H1 (cell line): ENCODE measurements around the gene PHC2. TPM values are rescaled to one million over a fixed set of nuclear protein-coding genes. Genes with fewer than 3 reads are reported as not detected.

Experiments used
- CTCF ChIA-PET: fragments of 300-600 bp; sonication (Branson Sonifier 250); formaldehyde crosslinking; loops from one replicate; lab custom pipeline; 2021; ENCODE audit not compliant: partially characterized antibody; lab: Charles Lee
- POLR2A ChIA-PET: fragments of 300-600 bp; sonication (Branson Sonifier 250); formaldehyde crosslinking; loops from one replicate; lab custom pipeline; 2021; ENCODE audit warnings: inconsistent platforms; ENCODE audit not compliant: partially characterized antibody; lab: Charles Lee
- DNase-seq, 2 experiments: peaks; one replicate each; pipeline versions ENCODE4 v3.0.0 to v3.0.0-alpha.2; 2010 to 2022; ENCODE audit warnings: low spot score in 2 of 2, low read depth in 1 of 2, mixed read lengths in 1 of 2
- FAIRE-seq: peaks from 2 replicates; lab custom pipeline; 2011; peaks lifted over from hg19 to GRCh38; lab: Jason Lieb, UNC
- H2AFZ ChIP-seq: 2 replicates; pipeline ENCODE4 v1.8.1; 2012; ENCODE audit warnings: low read length, inconsistent platforms
- H2AK5ac ChIP-seq: 2 replicates; pipeline ENCODE4 v1.6.1; 2013; ENCODE audit warnings: low read depth, low read length
- H2BK120ac ChIP-seq: replicated peaks from 2 replicates; pipeline ENCODE3; 2013; ENCODE audit warnings: low read depth, low read length, inconsistent platforms
- H2BK12ac ChIP-seq: 2 replicates; pipeline ENCODE4 v1.6.1; 2013; ENCODE audit warnings: low read depth, low read length
- H2BK15ac ChIP-seq: 2 replicates; pipeline ENCODE4 v1.6.1; 2013; ENCODE audit warnings: low read length
- H2BK20ac ChIP-seq: 2 replicates; pipeline ENCODE4 v1.6.1; 2013; ENCODE audit warnings: low read length
- H2BK5ac ChIP-seq: 2 replicates; pipeline ENCODE4 v1.6.1; 2013; ENCODE audit warnings: low read depth, low read length
- H3K14ac ChIP-seq: 2 replicates; pipeline ENCODE4 v1.6.1; 2013; ENCODE audit warnings: inconsistent platforms; ENCODE audit not compliant: insufficient read length
- H3K18ac ChIP-seq: 2 replicates; pipeline ENCODE4 v1.6.1; 2013; ENCODE audit warnings: low read length; ENCODE audit errors: extremely low read depth
- H3K23ac ChIP-seq: 2 replicates; pipeline ENCODE4 v1.6.1; 2013; ENCODE audit warnings: inconsistent platforms; ENCODE audit not compliant: insufficient read length
- H3K23me2 ChIP-seq: 2 replicates; pipeline ENCODE4 v1.6.1; 2013; ENCODE audit warnings: low read depth, low read length
- H3K27ac ChIP-seq: 2 replicates; pipeline ENCODE4 v1.6.1; 2011; ENCODE audit warnings: low read depth, low read length, inconsistent platforms
- H3K27me3 ChIP-seq, 4 experiments: replicated peaks in 1 of 4; 1 replicate in 1 of 4; 2 replicates in 3 of 4; pipeline versions ENCODE4 v1.6.1 to v1.8.1; 2011 to 2013; ENCODE audit warnings: low read length in 3 of 4, mild to moderate bottlenecking in 3 of 4, inconsistent platforms in 2 of 4, mixed read lengths in 2 of 4, moderate library complexity in 1 of 4; ENCODE audit not compliant: control insufficient read depth in 3 of 4, insufficient read depth in 3 of 4; ENCODE audit errors: extremely low read depth in 1 of 4
- H3K36me3 ChIP-seq, 4 experiments: 2 replicates each; pipeline versions ENCODE4 v1.6.1 to v1.8.1; 2011 to 2013; ENCODE audit warnings: mild to moderate bottlenecking in 4 of 4, low read length in 3 of 4, moderate library complexity in 2 of 4, control low read depth in 1 of 4, inconsistent platforms in 1 of 4; ENCODE audit not compliant: insufficient read depth in 4 of 4, control insufficient read depth in 2 of 4
- H3K4ac ChIP-seq: replicated peaks from 2 replicates; pipeline ENCODE3; 2013; ENCODE audit warnings: low read length, low read depth, mixed read lengths, inconsistent platforms; ENCODE audit not compliant: insufficient read length
- H3K4me1 ChIP-seq, 4 experiments: replicated peaks in 1 of 4; 1 replicate in 1 of 4; 2 replicates in 3 of 4; pipeline versions ENCODE4 v1.6.1 to v1.8.1; 2011 to 2013; ENCODE audit warnings: low read length in 3 of 4, inconsistent platforms in 2 of 4, mixed read lengths in 1 of 4; ENCODE audit not compliant: insufficient read depth in 4 of 4, control insufficient read depth in 3 of 4
- H3K4me2 ChIP-seq, 2 experiments: 2 replicates each; pipeline versions ENCODE4 v1.6.1 to v1.8.1; 2011 to 2013; ENCODE audit warnings: low read depth in 2 of 2, low read length in 2 of 2, control low read depth in 1 of 2, inconsistent platforms in 1 of 2, mild to moderate bottlenecking in 1 of 2; ENCODE audit not compliant: insufficient read depth in 1 of 2
- H3K4me3 ChIP-seq, 4 experiments: fragments of 200-600, 300-600 bp in 1 of 4; sonication (generic), shearing (Covaris generic), sonication (Bioruptor Twin) in 1 of 4; 2 replicates each; pipeline versions ENCODE4 v1.5.1 to v1.8.1; 2011 to 2016; ENCODE audit warnings: low read length in 4 of 4, low read depth in 3 of 4, control low read depth in 2 of 4, inconsistent platforms in 2 of 4, mild to moderate bottlenecking in 2 of 4, mixed read lengths in 1 of 4, moderate library complexity in 1 of 4; ENCODE audit not compliant: insufficient read depth in 2 of 4; ENCODE audit errors: extremely low read depth in 1 of 4
- H3K56ac ChIP-seq: replicated peaks from 2 replicates; pipeline ENCODE3; 2013; ENCODE audit warnings: low read depth, mild to moderate bottlenecking, mixed read lengths, low read length, inconsistent platforms; ENCODE audit not compliant: insufficient read length
- H3K79me1 ChIP-seq: 2 replicates; pipeline ENCODE4 v1.6.1; 2013; ENCODE audit warnings: low read depth, low read length, control low read depth
- H3K79me2 ChIP-seq, 2 experiments: 2 replicates each; pipeline versions ENCODE4 v1.6.1 to v1.8.1; 2012 to 2013; ENCODE audit warnings: low read length in 2 of 2, mild to moderate bottlenecking in 2 of 2, inconsistent platforms in 1 of 2; ENCODE audit not compliant: insufficient read depth in 2 of 2, control insufficient read depth in 1 of 2
- H3K9ac ChIP-seq, 4 experiments: replicated peaks in 1 of 4; 1 replicate in 1 of 4; 2 replicates in 3 of 4; pipeline versions ENCODE4 v1.6.1 to v1.8.1; 2011 to 2013; ENCODE audit warnings: low read depth in 3 of 4, low read length in 3 of 4, control low read depth in 2 of 4, mild to moderate bottlenecking in 2 of 4, moderate library complexity in 2 of 4, inconsistent platforms in 1 of 4; ENCODE audit errors: extremely low read depth in 1 of 4
- H3K9me3 ChIP-seq, 2 experiments: 2 replicates each; pipeline versions ENCODE4 v1.6.1 to v1.8.1; 2012 to 2013; ENCODE audit warnings: mild to moderate bottlenecking in 2 of 2, moderate library complexity in 2 of 2, control low read depth in 1 of 2, inconsistent platforms in 1 of 2, low read depth in 1 of 2, low read length in 1 of 2, mixed read lengths in 1 of 2; ENCODE audit not compliant: insufficient read depth in 2 of 2
- H4K20me1 ChIP-seq, 2 experiments: replicated peaks in 1 of 2; 2 replicates each; pipeline versions ENCODE3 to v1.8.1; 2011 to 2013; ENCODE audit warnings: inconsistent platforms in 2 of 2, low read length in 2 of 2, mild to moderate bottlenecking in 1 of 2; ENCODE audit not compliant: insufficient read depth in 2 of 2, control insufficient read depth in 1 of 2
- H4K5ac ChIP-seq: 2 replicates; pipeline ENCODE4 v1.6.1; 2013; ENCODE audit warnings: low read length, low read depth, mixed read lengths, inconsistent platforms; ENCODE audit not compliant: insufficient read length
- H4K8ac ChIP-seq: 2 replicates; pipeline ENCODE4 v1.8.0; 2013; ENCODE audit warnings: mild to moderate bottlenecking, moderate library complexity, low read length, inconsistent platforms; ENCODE audit not compliant: insufficient read depth; ENCODE audit errors: extremely low read depth
- H4K91ac ChIP-seq: replicated peaks from 2 replicates; pipeline ENCODE3; 2013; ENCODE audit warnings: low read length, mixed read lengths, inconsistent platforms; ENCODE audit not compliant: insufficient read length
- BRCA1 ChIP-seq: IDR thresholded peaks from 2 replicates; pipeline ENCODE4 v1.6.1; 2012; ENCODE audit warnings: low read depth, low read length, improper control_type of control experiment
- WGBS, 2 experiments: shearing (Covaris generic) in 1 of 2; methylation state at CpG; one replicate each; pipeline versions ENCODE4 v1.1.6 to v1.1.7; 2013 to 2015; ENCODE audit warnings: low lambda C conversion rate in 2 of 2, mixed read lengths in 2 of 2, inconsistent platforms in 1 of 2, low coverage in 1 of 2, missing lambda C conversion rate in 1 of 2; ENCODE audit not compliant: insufficient replicate concordance in 2 of 2, insufficient coverage in 1 of 2, insufficient read length in 1 of 2; ENCODE audit errors: extremely low coverage in 1 of 2, missing lambda C conversion rate in 1 of 2; 5-methylcytosine and 5-hydroxymethylcytosine counted together
- polyA plus RNA-seq, 7 experiments: library from polyadenylated mRNA; depleted of rRNA in 3 of 7; stranded (reverse) in 5 of 7; unstranded in 2 of 7; fragments of >200 nt in 5 of 7; fragments of 200-250 nt in 2 of 7; gene quantifications; 1 replicate in 5 of 7; 2 replicates in 1 of 7; 4 replicates in 1 of 7; pipeline versions ENCODE4 v1.2.1 to v1.2.3, GENCODE V29; 2011 to 2013; ENCODE audit warnings: missing spikeins in 2 of 7, mixed read lengths in 2 of 7
- total RNA-seq: library from RNA; stranded (reverse); fragmentation: NEBNext Ultra II Directional; extraction: Animal tissue kit (Norgen Biotek cat#: 25700); gene quantifications from 2 replicates; pipeline ENCODE4 v1.2.1, GENCODE V29; 2021

Gene PHC2
- total and polyA plus RNA-seq, 2 of the 8 experiments (the other 6 are each of a cell fraction or from before 2014, with no cell fraction given) = 5.6 to 14.2 TPM

- Histone ChIP-seq H3K27ac (no peak overlapping the region), H2BK120ac (no peak overlapping the region), H3K4me2 (no peak overlapping the region), H3K4ac (no peak overlapping the region), H3K9me3 (no peaks in the 10 kb centered on the region), H4K20me1 (no peaks in the 10 kb centered on the region), H2BK20ac (no peak overlapping the region), H4K91ac (no peak overlapping the region), H2BK5ac (no peak overlapping the region), H2AK5ac (no peak overlapping the region), H3K18ac (peak overlapping the region; percentile 11; the same call in 1 of the 2 replicates), H3K23ac (no peak overlapping the region), H4K5ac (no peak overlapping the region), H3K23me2 (no peaks in the 10 kb centered on the region), H2BK15ac (no peak overlapping the region), H3K14ac (no peak overlapping the region), H3K4me1 (peaks cover 0 to 16% (median 6%) of the 10 kb centered on the region in 4 experiments; a peak in 4 of 7 replicates), H3K27me3 (peaks cover 0 to 8% (median 5%) of the 10 kb centered on the region in 4 experiments; a peak in 4 of 7 replicates), H3K56ac (no peak overlapping the region), H3K4me3 (no peak overlapping the region), H3K79me2 (no peaks in the 10 kb centered on the region), H3K79me1 (no peaks in the 10 kb centered on the region; the same call in 1 of the 2 replicates), H3K9ac (no peak overlapping the region), H2AFZ (no peak overlapping the region), H3K36me3 (no peaks in the 10 kb centered on the region), H2BK12ac (no peak overlapping the region), H4K8ac (no peak overlapping the region)
- CTCF ChIA-PET = interaction anchor here (0.8 kb wide), 1 partner anchor 21 kb away, joined by 3 read pairs; no protein-coding TSS in a partner anchor
- FAIRE-seq (no peak), DNase-seq (no peak)
- POLR2A ChIA-PET = no interaction called here
- WGBS, 2 experiments = 73% methylated on average over 2 of the region's 2 CpGs; no CpG with 5 or more reads in 1 of the 2 experiments
- no peak for TF ChIP-seq BRCA1
These were observed 6.3 kb downstream of the PHC2 start for GRCh38 chr1:33424610-33425009.
